Kidney capillary endothelial cell (primary cell): Measurements from ENCODE around the gene NHSL2.
A peak's percentile ranks its signal among the peaks of the same experiment; 100 is the strongest.
"Not testable (repeated sequence)": the region's sequence is repeated elsewhere in the genome, so short reads cannot be mapped to it uniquely, and the experiment has no call there.

Experiments
- DNase-seq: peaks from one replicate; pipeline ENCODE4 v3.0.0-alpha.2; 2018; ENCODE audit warnings: low spot score

NHSL2 gene

GRCh38 chrX:72129661-72130060 lies 219.0 kb downstream of the NHSL2 start:
- no peak for DNase-seq

DNA sequence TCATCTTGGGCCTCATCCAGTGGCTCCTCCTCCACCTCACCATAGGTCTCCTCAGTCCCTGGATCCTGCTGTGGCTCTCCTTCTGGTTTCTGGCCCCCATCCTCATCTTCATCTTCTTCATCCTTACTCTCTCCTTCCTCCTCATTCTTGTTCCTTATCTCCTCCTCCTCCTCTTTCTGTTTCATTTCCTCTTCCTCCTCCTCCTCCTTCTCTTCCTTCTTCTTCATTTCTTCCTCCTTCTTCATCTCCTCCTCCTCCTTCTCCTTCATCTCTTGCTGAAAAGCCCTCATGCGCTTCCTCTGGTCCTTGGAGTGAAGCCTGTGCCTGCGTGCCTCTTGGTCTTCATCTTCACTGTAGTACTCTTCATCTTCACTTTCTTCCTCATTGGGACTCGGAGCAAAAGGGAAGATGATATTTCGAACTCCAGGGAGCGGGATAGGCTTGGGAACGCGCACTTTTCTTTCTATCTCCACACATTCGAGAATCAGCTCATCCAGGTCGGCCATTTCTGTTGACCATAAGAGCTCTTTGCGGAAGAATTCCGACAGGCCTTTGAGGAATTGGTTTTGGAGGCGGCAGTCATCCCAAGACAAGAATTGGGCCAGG lies 219.6 kb downstream of the NHSL2 start:
- DNase-seq = no peak

DNA sequence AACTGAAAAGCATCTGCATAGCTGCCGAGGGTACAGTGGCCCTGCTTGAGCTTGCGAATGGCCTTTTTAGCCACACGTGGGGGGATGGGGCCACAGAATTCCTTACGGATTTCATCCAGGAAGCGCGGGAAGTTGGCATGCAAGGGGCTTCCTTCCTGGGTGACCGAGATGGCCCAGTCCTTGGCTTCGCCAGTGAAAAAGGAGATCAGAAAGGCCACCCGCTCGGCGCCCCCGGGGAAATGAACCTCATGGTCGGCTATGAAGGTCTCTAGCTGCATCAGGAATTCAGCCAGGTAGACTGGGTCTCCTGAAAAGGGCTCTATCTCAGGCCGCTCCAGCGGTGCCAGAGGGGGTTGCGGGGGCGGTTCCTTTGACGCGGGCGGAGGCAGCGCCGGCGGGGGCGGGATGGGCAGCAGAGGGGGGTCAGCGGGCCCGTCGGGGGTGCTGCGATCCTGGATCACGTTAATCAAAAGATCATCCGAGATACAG lies 220.2 kb downstream of the NHSL2 start:
- DNase-seq = no peak

DNA sequence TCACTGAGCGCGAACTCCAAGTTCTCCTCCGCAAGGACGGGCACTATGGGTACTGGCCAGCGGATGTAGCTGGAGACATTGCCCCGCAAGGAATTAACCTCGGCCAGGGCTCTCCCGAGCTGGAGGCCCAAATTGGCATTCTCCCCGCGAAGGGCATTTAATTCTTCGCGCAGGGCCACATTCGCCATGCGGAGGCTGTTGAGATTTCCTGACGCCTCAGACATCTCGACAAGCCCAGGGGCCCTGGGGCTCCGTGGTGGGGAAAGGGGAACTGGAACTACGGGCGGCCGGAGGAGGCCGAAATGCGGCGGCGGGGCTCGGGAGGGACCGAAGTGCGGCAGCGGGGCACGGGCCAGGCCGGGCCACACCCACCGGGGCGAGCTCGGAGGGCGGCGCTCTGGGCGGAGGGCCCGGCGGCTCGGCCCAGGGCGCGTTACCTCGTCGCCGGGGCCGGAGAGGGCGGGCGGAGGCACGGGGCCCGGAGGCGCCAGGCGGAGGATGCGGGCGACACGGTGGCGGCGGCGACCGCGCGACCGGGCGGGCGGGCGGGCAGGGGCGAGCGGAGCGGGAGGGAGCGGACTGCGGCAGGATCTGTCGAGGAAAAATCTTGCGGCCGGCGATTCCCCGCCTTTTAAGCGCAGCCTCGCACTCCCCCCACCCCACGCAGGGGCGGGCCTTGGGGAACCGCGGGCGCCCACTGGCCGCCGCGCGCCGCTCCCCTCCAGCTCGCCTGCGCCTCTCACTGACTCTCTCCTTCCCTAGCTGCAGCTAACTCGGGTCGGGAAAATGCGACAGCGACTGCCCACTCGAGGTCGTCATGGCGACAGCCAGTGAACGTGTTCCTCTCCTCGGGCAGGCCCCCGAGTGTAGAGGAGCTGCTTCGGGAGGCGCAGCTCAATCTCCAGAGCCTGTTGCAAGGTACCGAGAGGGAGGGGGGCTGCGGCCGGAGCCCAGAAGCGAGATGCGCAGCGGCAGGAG lies 221.0 kb downstream of the NHSL2 start, which contains the start of gene RTL5:
Gene RTL5 (minus strand): TSS at position 599 of the 978 bp plus-strand sequence.
- DNase-seq = peak; percentile 45

- DNase-seq = no peak
These were observed 221.8 kb downstream of the NHSL2 start for GRCh38 chrX:72132456-72132855.

DNA sequence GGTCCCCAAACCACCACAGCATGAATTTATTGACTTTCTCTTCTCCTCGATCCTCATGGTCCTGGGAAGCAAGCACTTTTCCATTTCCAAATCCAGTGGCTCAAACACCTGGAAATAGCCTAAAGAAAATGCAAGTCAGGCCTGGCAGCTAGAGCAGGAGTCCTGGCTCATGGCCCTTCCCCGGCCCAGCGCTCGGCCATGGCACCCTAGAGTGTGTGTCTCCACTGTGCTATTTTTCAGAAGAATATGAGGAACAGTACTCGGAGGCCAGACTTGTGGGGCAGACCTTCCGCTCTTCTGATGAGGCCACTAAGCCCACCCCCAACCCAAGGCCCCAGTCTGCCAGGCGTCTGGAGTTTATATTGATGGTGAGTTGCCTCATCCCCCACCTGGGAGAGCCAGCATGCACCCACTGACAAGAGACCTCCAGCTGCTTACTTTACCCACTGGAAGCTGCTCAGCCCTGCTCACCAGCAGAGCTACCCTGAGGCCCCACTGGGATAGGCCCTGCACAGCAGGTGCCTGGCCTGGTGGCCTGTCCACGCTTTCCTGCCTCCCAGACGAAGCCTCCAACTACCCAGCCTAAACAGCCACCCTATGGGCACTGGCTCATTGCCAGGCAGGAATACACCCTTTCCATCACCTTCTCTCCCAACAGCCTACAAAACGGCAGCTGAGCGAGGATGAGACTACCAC lies 223.4 kb downstream of the NHSL2 start:
- DNase-seq = no peak

DNA sequence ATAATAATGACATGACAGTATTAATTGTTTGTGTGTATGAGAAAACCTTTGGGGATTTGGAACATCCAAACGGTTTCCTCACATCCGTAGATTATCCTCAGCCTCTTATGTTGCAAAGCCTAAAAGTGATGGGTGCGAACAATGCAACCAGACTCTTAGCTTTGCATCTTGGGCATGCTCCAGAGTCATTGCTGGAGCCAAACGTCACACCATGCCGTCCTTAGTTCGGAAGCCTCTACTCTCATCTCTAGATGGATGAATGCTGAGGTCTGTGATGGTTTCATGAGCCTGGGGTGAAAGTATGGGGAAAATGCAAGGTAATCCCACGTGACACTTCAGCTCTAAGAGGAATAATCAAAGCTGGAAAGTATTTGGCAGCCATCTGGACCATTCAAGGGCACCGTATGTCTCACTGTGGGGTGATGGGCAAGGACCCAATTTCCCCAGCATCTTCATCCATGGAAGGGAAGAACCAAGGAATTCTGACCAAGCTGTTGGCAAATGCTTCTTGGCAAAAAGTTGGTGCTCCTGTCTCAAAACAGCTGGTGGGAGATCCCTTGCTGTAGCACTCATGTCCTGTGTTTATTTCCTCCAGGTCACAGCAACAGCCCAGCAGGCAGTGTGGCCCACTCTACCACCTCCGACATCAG lies 227.3 kb downstream of the NHSL2 start:
- no peak for DNase-seq

DNA sequence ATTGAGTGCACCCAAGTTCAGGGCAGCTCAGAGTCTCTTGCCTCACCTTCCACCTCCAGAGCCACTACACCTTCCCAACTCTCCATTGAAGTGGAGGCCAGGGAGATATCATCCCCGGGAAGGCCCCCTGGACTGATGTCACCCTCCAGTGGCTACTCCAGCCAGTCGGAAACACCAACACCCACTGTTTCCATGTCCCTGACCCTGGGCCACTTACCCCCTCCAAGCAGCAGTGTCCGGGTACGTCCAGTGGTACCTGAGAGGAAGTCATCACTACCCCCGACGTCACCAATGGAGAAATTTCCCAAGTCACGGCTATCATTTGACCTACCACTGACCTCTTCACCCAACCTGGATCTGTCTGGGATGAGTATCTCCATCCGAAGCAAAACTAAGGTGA lies 228.9 kb downstream of the NHSL2 start:
- DNase-seq = no peak

DNA sequence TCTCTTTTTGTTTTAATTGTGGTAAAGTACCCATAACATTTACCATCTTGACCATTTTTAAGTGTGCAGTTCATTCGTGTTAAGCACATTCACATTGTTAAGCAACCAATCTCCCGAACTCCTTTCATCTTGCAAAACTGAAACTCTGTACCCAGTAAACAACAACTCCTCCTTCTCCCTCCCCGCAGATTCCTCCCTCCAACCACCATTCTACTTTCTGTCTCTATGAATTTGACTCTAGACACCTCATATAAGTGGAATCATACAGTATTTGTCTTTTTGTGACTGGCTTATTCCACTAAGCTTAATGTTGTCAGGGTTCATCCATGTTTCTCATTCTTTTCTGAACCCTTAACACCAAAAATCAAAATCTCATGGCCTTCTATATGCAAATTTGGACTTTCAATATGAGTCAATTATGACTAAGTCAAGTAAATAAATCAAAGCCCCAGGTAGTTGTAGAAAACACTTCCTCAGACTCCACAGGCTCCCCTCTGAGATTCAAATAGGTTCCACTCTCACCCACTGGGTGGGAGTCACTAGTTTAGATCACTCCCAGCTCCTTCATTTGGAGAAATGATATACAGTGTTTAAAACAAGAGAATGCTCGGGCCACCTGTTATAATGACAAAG lies 230.8 kb downstream of the NHSL2 start:
- no peak for DNase-seq

GRCh38 chrX:72142094-72142793 lies 231.6 kb downstream of the NHSL2 start:
- DNase-seq = no peak

GRCh38 chrX:72142794-72143608 lies 232.4 kb downstream of the NHSL2 start:
- no peak for DNase-seq

DNA sequence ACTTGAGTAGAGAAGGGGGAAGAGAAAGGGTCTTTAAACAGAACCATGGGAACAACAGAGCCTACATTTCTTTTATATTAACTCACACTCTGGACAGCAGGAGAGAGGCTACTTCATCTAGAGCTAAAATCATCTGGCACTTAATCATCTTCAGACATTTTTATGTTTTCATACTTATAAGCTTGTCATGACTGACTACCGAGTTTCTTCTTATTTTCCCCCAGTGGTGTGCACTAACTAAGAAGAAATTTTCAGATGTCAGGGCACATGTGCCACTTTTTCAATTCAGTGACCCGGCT lies 232.9 kb downstream of the NHSL2 start:
- DNase-seq = no peak

DNA sequence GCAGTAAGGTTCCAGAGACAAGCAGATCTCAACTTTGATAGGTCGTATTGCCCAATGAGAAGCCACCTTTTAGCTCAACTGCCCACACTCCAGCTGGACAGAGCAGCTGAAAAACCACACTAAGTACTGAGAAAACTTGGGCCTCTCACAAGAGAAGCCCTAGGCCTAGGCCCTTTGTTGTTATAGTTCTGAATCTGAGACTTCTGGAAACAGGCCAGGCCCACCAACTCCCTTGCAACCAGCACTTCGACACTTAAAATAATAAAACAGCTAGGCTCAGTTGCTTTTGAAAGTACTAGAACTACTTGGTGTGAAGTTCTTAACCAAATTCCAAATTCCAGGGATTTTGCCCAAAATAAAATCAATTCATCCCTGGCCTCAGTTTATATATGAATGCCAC lies 234.5 kb downstream of the NHSL2 start:
- DNase-seq = no peak

DNA sequence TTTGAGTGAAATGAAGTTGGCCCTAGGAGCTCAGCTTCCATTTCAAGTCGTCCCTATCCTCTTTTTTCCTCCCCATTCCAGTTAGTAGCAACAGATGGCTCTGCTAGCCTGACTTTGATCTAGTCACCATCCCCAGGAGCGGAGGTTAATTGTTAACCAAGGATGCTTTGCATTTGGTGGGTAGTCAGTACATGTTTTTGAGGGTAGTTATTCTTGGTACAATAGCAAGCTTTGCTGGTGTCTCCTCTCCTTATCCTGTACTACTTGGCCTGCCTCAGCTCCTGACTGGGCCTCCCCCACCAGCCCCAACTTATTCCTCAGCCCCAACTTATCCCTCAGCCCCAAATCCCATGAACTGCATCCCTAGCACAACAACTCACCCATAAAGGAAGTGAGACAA lies 235.9 kb downstream of the NHSL2 start:
- DNase-seq = no peak

GRCh38 chrX:72158773-72159172 lies 248.1 kb downstream of the NHSL2 start:
- DNase-seq = no peak

- no peak for DNase-seq
These were observed 249.1 kb downstream of the NHSL2 start for GRCh38 chrX:72159769-72160168.

DNA sequence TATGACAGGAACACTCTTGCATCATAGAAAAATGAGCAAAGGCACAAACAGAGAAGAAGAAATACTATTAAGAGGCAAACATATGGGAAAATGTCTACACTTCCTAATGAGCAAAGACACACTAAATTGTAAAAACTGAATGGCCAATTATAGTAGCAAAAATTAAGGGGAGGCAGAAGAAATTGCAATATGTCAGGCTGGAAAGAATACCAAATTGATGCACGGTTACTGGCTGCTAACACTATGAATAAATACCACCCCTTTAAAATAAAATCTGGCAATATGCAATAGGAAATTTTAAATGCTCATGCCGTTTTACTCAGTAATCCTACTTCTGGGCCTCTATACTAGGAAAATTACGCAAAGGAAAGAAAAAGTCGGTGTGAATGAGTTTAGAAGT lies 254.9 kb downstream of the NHSL2 start:
- no peak for DNase-seq

DNA sequence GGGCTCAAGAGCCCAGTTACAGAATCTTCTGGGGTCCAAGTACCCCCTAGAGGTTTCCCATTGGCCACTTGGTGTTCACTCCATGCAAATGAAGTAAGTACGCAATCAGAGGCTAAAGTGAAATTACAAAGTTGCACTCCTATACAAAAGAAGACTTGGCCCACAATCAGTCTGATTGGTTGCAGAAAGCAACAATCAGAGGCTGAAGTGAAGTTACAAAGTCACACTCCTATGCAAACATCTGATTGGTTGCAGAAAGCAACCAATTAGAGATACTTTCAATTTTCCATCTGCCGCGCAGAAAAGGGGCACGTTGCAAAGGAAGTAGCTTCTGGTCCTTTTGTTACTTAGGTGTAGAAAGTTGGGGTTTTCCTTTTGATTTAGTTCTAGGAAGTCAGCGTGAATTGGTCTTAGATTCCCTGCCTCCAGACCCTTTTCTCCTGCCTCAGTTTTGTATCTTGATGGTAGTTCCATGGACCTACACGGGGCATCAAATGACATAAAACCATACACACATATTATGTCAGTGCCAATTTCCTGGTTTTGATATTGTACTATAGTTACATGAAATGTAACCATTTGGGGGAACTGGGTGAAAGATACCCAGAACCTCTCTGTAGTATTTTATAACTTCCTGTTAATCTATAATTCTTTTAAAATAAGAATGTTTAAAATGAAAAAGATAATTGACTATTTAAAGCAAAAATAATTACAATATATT lies 258.5 kb downstream of the NHSL2 start:
- DNase-seq = no peak

- DNase-seq = not testable (repeated sequence)
These were observed 265.6 kb downstream of the NHSL2 start for GRCh38 chrX:72176289-72176688.

GRCh38 chrX:72176981-72177380 lies 266.3 kb downstream of the NHSL2 start:
- DNase-seq = no peak
